GM12878 (cell line): ENCODE data around the gene UMAD1. TPM values are rescaled to one million over a fixed set of nuclear protein-coding genes. Genes with fewer than 3 reads are reported as not detected.

Experiments
- ATAC-seq: fragments of 200-7000 bp; cut with Tn5 transposase; 3 replicates; pipeline ENCODE4 v1.9.1; 2020; ENCODE audit warnings: mild to moderate bottlenecking, moderate library complexity
- BruUV-seq: library from RNA; stranded (reverse); fragments of 400-500 nt; replicated peaks from 2 replicates; lab custom pipeline; 2021; lab: Mats Ljungman, UMichigan
- CTCF ChIA-PET: fragments of 300-600 bp; sonication (Branson Sonifier 250); formaldehyde crosslinking; extraction: SDS; loops from one replicate; lab custom pipeline; 2021; ENCODE audit warnings: inconsistent platforms; lab: Yijun Ruan, JAX
- POLR2A ChIA-PET: fragments of 350-600 bp; formaldehyde crosslinking; extraction: SDS; loops from one replicate; lab custom pipeline; 2021; ENCODE audit warnings: inconsistent platforms; lab: Charles Lee
- RAD21 ChIA-PET: fragments of 300-600 bp; sonication (Branson Sonifier 250); formaldehyde crosslinking; loops from one replicate; lab custom pipeline; 2023; ENCODE audit warnings: antibody characterized with exemption; ENCODE audit not compliant: unreplicated experiment; lab: Charles Lee
- SMC1A ChIA-PET: fragments of 300-600 bp; sonication (Branson Sonifier 250); formaldehyde crosslinking; loops from one replicate; lab custom pipeline; 2023; ENCODE audit not compliant: unreplicated experiment, uncharacterized antibody; lab: Charles Lee
- DNase-seq: peaks from one replicate; pipeline ENCODE4 v3.0.0-alpha.2; 2011; ENCODE audit warnings: low read depth, low spot score
- FAIRE-seq: peaks from 3 replicates; lab custom pipeline; 2011; peaks lifted over from hg19 to GRCh38; lab: Jason Lieb, UNC
- H2AFZ ChIP-seq: 2 replicates; pipeline ENCODE4 v1.6.0; 2011; ENCODE audit warnings: low read depth, low read length, control low read depth; ENCODE audit not compliant: control insufficient read depth
- H3K27ac ChIP-seq: 2 replicates; pipeline ENCODE4 v1.5.1; 2011; ENCODE audit warnings: control low read depth; ENCODE audit not compliant: control insufficient read depth, insufficient read depth
- H3K27me3 ChIP-seq, 2 experiments: replicated peaks in 1 of 2; 2 replicates each; pipeline versions ENCODE4 v1.6.0 to v1.6.1; 2011; ENCODE audit warnings: low read length in 1 of 2; ENCODE audit not compliant: control insufficient read depth in 2 of 2, insufficient read depth in 2 of 2
- H3K36me3 ChIP-seq, 2 experiments: 2 replicates each; pipeline ENCODE4 v1.5.1; 2011; ENCODE audit warnings: low read length in 1 of 2; ENCODE audit not compliant: control insufficient read depth in 2 of 2, insufficient read depth in 2 of 2
- H3K4me1 ChIP-seq: 2 replicates; pipeline ENCODE4 v1.6.1; 2011; ENCODE audit warnings: mild to moderate bottlenecking, low read length, moderate library complexity, mixed read lengths; ENCODE audit not compliant: control insufficient read depth, insufficient read depth
- H3K4me2 ChIP-seq: 2 replicates; pipeline ENCODE4 v1.6.0; 2011; ENCODE audit warnings: control low read depth; ENCODE audit not compliant: control insufficient read depth, insufficient read depth
- H3K4me3 ChIP-seq: fragments of 200-600 bp; sonication (generic); 2 replicates; pipeline ENCODE4 v1.5.1; 2016
- H3K79me2 ChIP-seq: 2 replicates; pipeline ENCODE4 v1.6.0; 2011; ENCODE audit warnings: low read length; ENCODE audit not compliant: control insufficient read depth, insufficient read depth
- H3K9ac ChIP-seq: 2 replicates; pipeline ENCODE4 v1.8.0; 2011; ENCODE audit warnings: low read length, control low read depth, mixed read lengths; ENCODE audit not compliant: control insufficient read depth, insufficient read depth
- H3K9me3 ChIP-seq: replicated peaks from 3 replicates; pipeline ENCODE4 v1.5.1; 2011; ENCODE audit warnings: mild to moderate bottlenecking, low read length; ENCODE audit not compliant: control insufficient read depth, insufficient read depth
- H4K20me1 ChIP-seq: 2 replicates; pipeline ENCODE4 v1.6.0; 2011; ENCODE audit not compliant: control insufficient read depth, insufficient read depth
- BHLHE40 ChIP-seq, 2 experiments: fragments of 450-650 bp in 1 of 2; IDR thresholded peaks; 2 replicates each; pipeline ENCODE4 v1.6.1; 2011 to 2017; ENCODE audit warnings: low read depth in 2 of 2, borderline replicate concordance in 1 of 2, improper control_type of control experiment in 1 of 2, low read length in 1 of 2, mild to moderate bottlenecking in 1 of 2
- EZH2 ChIP-seq: IDR thresholded peaks from 2 replicates; pipeline ENCODE4 v1.6.1; 2012; ENCODE audit warnings: low read depth, mild to moderate bottlenecking, control low read depth, inconsistent platforms, low read length, borderline replicate concordance; ENCODE audit not compliant: control insufficient read depth
- GABPA ChIP-seq: IDR thresholded peaks from 2 replicates; pipeline ENCODE4 v1.6.1; 2014; ENCODE audit warnings: antibody characterized with exemption, low read depth, mild to moderate bottlenecking, inconsistent platforms
- JUNB ChIP-seq: IDR thresholded peaks from 2 replicates; pipeline ENCODE4 v1.6.1; 2016; ENCODE audit warnings: antibody characterized with exemption, mild to moderate bottlenecking
- KDM1A ChIP-seq: fragments of 200-600 bp; sonication (generic); IDR thresholded peaks from 2 replicates; pipeline ENCODE4 v1.6.1; 2016; ENCODE audit warnings: borderline replicate concordance
- MEF2B ChIP-seq: fragments of 450-650 bp; IDR thresholded peaks from 2 replicates; pipeline ENCODE4 v1.6.1; 2018; ENCODE audit warnings: mild to moderate bottlenecking, moderate library complexity; ENCODE audit not compliant: partially characterized antibody, poor library complexity, severe bottlenecking
- POLR2AphosphoS5 ChIP-seq: IDR thresholded peaks from 2 replicates; pipeline ENCODE4 v1.6.1; 2011; ENCODE audit warnings: mild to moderate bottlenecking, low read length, inconsistent platforms
- SMAD5 ChIP-seq: IDR thresholded peaks from 2 replicates; pipeline ENCODE4 v1.6.1; 2016; ENCODE audit warnings: antibody characterized with exemption, low read depth
- STAT3 ChIP-seq: IDR thresholded peaks from 2 replicates; pipeline ENCODE4 v1.6.1; 2011; ENCODE audit warnings: low read depth, low read length, improper control_type of control experiment
- TCF7 ChIP-seq: IDR thresholded peaks from 2 replicates; pipeline ENCODE4 v1.6.1; 2014; ENCODE audit warnings: antibody characterized with exemption, borderline replicate concordance
- WGBS: methylation state at CpG from one replicate; pipeline ENCODE4 v1.1.6; 2016; ENCODE audit warnings: low lambda C conversion rate; ENCODE audit not compliant: insufficient replicate concordance, insufficient coverage; ENCODE audit errors: missing lambda C conversion rate; 5-methylcytosine and 5-hydroxymethylcytosine counted together
- in situ Hi-C: fragments of 300-500 bp; cut with MboI; formaldehyde crosslinking; loops from 9 replicates; pipeline ENCODE4 v1.14.3; 2018; ENCODE audit warnings: mixed read lengths
- intact Hi-C: fragments of 100-400 bp; cut with micrococcal nuclease; formaldehyde crosslinking; loops from one replicate; pipeline ENCODE4 v1.14.2; 2022; ENCODE audit not compliant: unreplicated experiment
- polyA plus RNA-seq, 11 experiments: library from polyadenylated mRNA; depleted of rRNA in 4 of 11; unstranded in 6 of 11; stranded (reverse) in 5 of 11; fragments of >200 nt; fragmentation: Nextera tagmentation in 4 of 11; fragmentation: Illumina TruSeq in 1 of 11; extraction: Ambion mirVana in 4 of 11; extraction: Trizol in 1 of 11; gene quantifications; 1 replicate in 1 of 11; 2 replicates in 10 of 11; pipeline versions ENCODE4 v1.2.1 to v1.2.3, GENCODE V29; 2011 to 2016; ENCODE audit warnings: inconsistent platforms in 2 of 11, missing spikeins in 2 of 11, low read depth in 1 of 11
- total RNA-seq, 4 experiments: library from RNA; depleted of rRNA in 3 of 4; stranded (reverse); fragments of >200 nt in 3 of 4; fragmentation: Illumina TruSeq in 1 of 4; extraction: Trizol in 1 of 4; gene quantifications; 2 replicates each; pipeline versions ENCODE4 v1.2.1 to v1.2.3, GENCODE V29; 2013 to 2021
- TF ChIP-seq, protein P1 (sequence below), 3 experiments: IDR thresholded peaks in 2 of 3; conservative IDR thresholded peaks in 1 of 3; 2 replicates each; pipeline ENCODE4 v1.5.1; 2011; ENCODE audit warnings: low read depth in 3 of 3, low read length in 3 of 3, mild to moderate bottlenecking in 3 of 3, control low read depth in 2 of 3, moderate library complexity in 2 of 3, inconsistent platforms in 1 of 3, mixed read lengths in 1 of 3; ENCODE audit not compliant: control insufficient read depth in 2 of 3, insufficient read depth in 1 of 3; ENCODE audit errors: extremely low read depth in 1 of 3
- TF ChIP-seq, protein P2 (sequence below): fragments of 450-650 bp; IDR thresholded peaks from 2 replicates; pipeline ENCODE4 v1.6.1; 2016; ENCODE audit warnings: mild to moderate bottlenecking, moderate library complexity, borderline replicate concordance
- TF ChIP-seq, protein P3 (sequence below): IDR thresholded peaks from 2 replicates; pipeline ENCODE4 v1.6.1; 2012; ENCODE audit warnings: low read depth, low read length, improper control_type of control experiment
- TF ChIP-seq, protein P4 (sequence below): IDR thresholded peaks from 2 replicates; pipeline ENCODE4 v1.6.1; 2011; ENCODE audit warnings: low read depth, low read length, improper control_type of control experiment, borderline replicate concordance

UMAD1 gene
- total and polyA plus RNA-seq, 10 of the 15 experiments (the other 5 are each of a cell fraction or from before 2014, with no cell fraction given) = 6.0 to 28.6 (median 9.3) TPM

DNA sequence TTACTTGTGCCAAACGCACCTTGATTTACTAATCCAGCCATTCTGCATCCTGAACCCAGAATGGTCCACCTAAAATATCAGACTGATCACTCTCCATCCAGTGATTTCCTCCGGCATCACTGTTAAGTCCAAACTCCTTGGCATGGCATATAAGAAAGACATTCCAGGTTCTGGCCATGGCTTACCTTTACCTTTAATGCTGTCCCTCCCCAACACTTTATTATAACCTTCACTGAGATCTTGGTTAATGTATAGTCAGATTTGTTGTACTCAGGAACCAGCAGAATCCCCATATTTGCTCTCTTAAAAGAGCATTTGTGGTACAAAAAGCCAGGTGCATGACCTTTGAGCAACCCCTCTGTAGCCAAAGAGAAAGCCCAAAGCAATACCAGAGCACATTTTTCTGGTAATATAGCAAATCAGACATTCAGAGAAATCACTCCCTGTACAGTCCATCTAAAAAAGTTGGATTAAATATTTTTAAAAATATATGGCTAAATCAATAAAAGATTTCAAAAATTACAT lies 10.2 kb downstream of the UMAD1 start (continued):
- TF ChIP-seq, protein P1, sequence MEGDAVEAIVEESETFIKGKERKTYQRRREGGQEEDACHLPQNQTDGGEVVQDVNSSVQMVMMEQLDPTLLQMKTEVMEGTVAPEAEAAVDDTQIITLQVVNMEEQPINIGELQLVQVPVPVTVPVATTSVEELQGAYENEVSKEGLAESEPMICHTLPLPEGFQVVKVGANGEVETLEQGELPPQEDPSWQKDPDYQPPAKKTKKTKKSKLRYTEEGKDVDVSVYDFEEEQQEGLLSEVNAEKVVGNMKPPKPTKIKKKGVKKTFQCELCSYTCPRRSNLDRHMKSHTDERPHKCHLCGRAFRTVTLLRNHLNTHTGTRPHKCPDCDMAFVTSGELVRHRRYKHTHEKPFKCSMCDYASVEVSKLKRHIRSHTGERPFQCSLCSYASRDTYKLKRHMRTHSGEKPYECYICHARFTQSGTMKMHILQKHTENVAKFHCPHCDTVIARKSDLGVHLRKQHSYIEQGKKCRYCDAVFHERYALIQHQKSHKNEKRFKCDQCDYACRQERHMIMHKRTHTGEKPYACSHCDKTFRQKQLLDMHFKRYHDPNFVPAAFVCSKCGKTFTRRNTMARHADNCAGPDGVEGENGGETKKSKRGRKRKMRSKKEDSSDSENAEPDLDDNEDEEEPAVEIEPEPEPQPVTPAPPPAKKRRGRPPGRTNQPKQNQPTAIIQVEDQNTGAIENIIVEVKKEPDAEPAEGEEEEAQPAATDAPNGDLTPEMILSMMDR (IDR thresholded peaks at IDR 0.05 in 2 of 3, conservative IDR thresholded peaks at IDR 0.05 in 1 of 3; ENCODE audit: control insufficient read depth in 2 of 3, extremely low read depth in 1 of 3, insufficient read depth in 1 of 3, low read depth in 3 of 3, low read length in 3 of 3) = no peak
- TF ChIP-seq, protein P2, sequence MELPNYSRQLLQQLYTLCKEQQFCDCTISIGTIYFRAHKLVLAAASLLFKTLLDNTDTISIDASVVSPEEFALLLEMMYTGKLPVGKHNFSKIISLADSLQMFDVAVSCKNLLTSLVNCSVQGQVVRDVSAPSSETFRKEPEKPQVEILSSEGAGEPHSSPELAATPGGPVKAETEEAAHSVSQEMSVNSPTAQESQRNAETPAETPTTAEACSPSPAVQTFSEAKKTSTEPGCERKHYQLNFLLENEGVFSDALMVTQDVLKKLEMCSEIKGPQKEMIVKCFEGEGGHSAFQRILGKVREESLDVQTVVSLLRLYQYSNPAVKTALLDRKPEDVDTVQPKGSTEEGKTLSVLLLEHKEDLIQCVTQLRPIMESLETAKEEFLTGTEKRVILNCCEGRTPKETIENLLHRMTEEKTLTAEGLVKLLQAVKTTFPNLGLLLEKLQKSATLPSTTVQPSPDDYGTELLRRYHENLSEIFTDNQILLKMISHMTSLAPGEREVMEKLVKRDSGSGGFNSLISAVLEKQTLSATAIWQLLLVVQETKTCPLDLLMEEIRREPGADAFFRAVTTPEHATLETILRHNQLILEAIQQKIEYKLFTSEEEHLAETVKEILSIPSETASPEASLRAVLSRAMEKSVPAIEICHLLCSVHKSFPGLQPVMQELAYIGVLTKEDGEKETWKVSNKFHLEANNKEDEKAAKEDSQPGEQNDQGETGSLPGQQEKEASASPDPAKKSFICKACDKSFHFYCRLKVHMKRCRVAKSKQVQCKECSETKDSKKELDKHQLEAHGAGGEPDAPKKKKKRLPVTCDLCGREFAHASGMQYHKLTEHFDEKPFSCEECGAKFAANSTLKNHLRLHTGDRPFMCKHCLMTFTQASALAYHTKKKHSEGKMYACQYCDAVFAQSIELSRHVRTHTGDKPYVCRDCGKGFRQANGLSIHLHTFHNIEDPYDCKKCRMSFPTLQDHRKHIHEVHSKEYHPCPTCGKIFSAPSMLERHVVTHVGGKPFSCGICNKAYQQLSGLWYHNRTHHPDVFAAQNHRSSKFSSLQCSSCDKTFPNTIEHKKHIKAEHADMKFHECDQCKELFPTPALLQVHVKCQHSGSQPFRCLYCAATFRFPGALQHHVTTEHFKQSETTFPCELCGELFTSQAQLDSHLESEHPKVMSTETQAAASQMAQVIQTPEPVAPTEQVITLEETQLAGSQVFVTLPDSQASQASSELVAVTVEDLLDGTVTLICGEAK = no peak
- TF ChIP-seq, all 136 proteins: peak for 0

DNA sequence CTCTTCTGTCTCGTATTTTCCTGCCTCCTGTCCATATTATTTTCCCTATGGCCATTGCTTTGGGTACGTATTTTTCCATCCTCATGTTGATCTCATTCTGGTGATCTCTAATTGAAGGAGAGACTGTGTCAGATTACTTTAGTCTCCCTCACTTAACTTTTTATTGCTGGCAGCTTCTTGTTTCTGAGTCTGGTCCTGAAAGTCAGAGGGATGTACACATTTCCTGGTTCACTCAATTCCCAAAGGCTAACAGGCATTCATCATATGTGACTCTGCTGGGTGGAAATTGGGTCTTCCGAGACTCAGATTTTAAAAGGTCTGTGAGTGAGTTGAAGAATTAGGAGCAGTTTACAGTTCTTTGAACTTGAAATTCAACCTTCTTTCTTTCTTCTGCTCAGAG lies 10.9 kb downstream of the UMAD1 start:
- no peaks in the 10 kb centered on the region for H4K20me1 ChIP-seq
- no TSS peak for BruUV-seq
- no peaks in the 10 kb centered on the region; the same call in 2 of the 3 replicates for H3K9me3 ChIP-seq
- FAIRE-seq (no peak), ATAC-seq (no peak), DNase-seq (no peak)
- H2AFZ ChIP-seq = no peak overlapping the region
- no peak overlapping the region for H3K9ac ChIP-seq
- intact Hi-C loops = no loop called here
- H3K79me2 ChIP-seq = peaks cover 2% of the 10 kb centered on the region
- in situ Hi-C loops = no loop called here
- H3K4me1 ChIP-seq = no peaks in the 10 kb centered on the region
- H3K27me3 ChIP-seq = no peaks in the 10 kb centered on the region
- ChIA-PET SMC1A (interaction anchor here (0.9 to 1.4 kb wide), 2 partner anchors 11 to 30 kb away, joined by 3 to 7 read pairs; partner anchors contain the start of gene UMAD1), POLR2A (no interaction called here), CTCF (interaction anchor here (1.2 to 1.6 kb wide), 3 partner anchors 15 to 539 kb away, joined by 3 to 6 read pairs (median 6); no protein-coding TSS in a partner anchor), RAD21 (interaction anchor here (1.2 kb wide), 1 partner anchor 30 kb away, joined by 6 read pairs; no protein-coding TSS in a partner anchor)
- no peak overlapping the region for H3K4me2 ChIP-seq
- no peak overlapping the region for H3K27ac ChIP-seq
- WGBS = 94% methylated on average over 3 of the region's 3 CpGs
- no peaks in the 10 kb centered on the region for H3K36me3 ChIP-seq
- no peak overlapping the region for H3K4me3 ChIP-seq
- TF ChIP-seq BHLHE40 (IDR thresholded peaks at IDR 0.05; ENCODE audit: borderline replicate concordance in 1 of 2, low read depth in 2 of 2, low read length in 1 of 2) (no peak), TCF7 (no peak), KDM1A (no peak), JUNB (no peak), MEF2B (no peak), SMAD5 (no peak), STAT3 (no peak), EZH2 (no peak), GABPA (no peak), POLR2AphosphoS5 (no peak)
- TF ChIP-seq, protein P3, sequence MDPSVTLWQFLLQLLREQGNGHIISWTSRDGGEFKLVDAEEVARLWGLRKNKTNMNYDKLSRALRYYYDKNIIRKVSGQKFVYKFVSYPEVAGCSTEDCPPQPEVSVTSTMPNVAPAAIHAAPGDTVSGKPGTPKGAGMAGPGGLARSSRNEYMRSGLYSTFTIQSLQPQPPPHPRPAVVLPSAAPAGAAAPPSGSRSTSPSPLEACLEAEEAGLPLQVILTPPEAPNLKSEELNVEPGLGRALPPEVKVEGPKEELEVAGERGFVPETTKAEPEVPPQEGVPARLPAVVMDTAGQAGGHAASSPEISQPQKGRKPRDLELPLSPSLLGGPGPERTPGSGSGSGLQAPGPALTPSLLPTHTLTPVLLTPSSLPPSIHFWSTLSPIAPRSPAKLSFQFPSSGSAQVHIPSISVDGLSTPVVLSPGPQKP = no peak
- TF ChIP-seq, protein P4, sequence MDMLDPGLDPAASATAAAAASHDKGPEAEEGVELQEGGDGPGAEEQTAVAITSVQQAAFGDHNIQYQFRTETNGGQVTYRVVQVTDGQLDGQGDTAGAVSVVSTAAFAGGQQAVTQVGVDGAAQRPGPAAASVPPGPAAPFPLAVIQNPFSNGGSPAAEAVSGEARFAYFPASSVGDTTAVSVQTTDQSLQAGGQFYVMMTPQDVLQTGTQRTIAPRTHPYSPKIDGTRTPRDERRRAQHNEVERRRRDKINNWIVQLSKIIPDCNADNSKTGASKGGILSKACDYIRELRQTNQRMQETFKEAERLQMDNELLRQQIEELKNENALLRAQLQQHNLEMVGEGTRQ = no peak
